GM23248 (cell line): Measurements from ENCODE around the gene C22orf23.

Experiments used
- EZH2 ChIP-seq: fragments of 200-600 bp; sonication (generic); IDR thresholded peaks from 2 replicates; pipeline ENCODE4 v1.6.1; 2018; ENCODE audit warnings: antibody characterized with exemption, mild to moderate bottlenecking; ENCODE audit not compliant: insufficient read depth, poor library complexity, severe bottlenecking
- EZH2phosphoT487 ChIP-seq: fragments of 200-600 bp; sonication (generic); IDR thresholded peaks from 2 replicates; pipeline ENCODE4 v1.6.1; 2018; ENCODE audit warnings: antibody characterized with exemption, moderate library complexity, mild to moderate bottlenecking, low read depth; ENCODE audit not compliant: insufficient read depth

GRCh38 chr22:37932401-37932800, 21.0 kb downstream of the C22orf23 start:
- no peak for TF ChIP-seq EZH2
- TF ChIP-seq EZH2phosphoT487 = no peak
